HAP-1 (cell line): ENCODE data around the gene ARG2.
"Not testable (repeated sequence)": the region's sequence is repeated elsewhere in the genome, so short reads cannot be mapped to it uniquely, and the experiment has no call there.

Source experiments
- DNase-seq, 2 experiments: peaks; one replicate each; pipeline ENCODE4 v3.0.0-alpha.2; 2016 to 2020; ENCODE audit warnings: low spot score in 2 of 2
- H3K27me3 ChIP-seq: fragments of 250-450 bp; sonication (Bioruptor Pico); 2 replicates; pipeline ENCODE4 v1.5.1; 2020; ENCODE audit warnings: low read depth, mild to moderate bottlenecking, moderate library complexity
- H3K36me3 ChIP-seq: fragments of 250-450 bp; sonication (Bioruptor Pico); replicated peaks from 2 replicates; pipeline ENCODE4 v1.5.1; 2020; ENCODE audit warnings: mild to moderate bottlenecking
- H3K4me1 ChIP-seq: fragments of 250-450 bp; sonication (Bioruptor Pico); 2 replicates; pipeline ENCODE4 v1.5.1; 2020; ENCODE audit warnings: mild to moderate bottlenecking
- H3K4me3 ChIP-seq: fragments of 250-450 bp; sonication (Bioruptor Pico); 2 replicates; pipeline ENCODE4 v1.5.1; 2020; ENCODE audit warnings: mild to moderate bottlenecking, moderate library complexity
- H3K9me3 ChIP-seq: fragments of 250-450 bp; sonication (Bioruptor Pico); 2 replicates; pipeline ENCODE4 v1.5.1; 2020; ENCODE audit warnings: mild to moderate bottlenecking, moderate library complexity
- in situ Hi-C: fragments of 300-500 bp; cut with MboI; formaldehyde crosslinking; loops from 3 replicates; pipeline ENCODE4 v1.14.3; 2020; ENCODE audit warnings: low sequenced_read_pairs, inconsistent platforms, mixed read lengths

Gene ARG2

GRCh38 chr14:67577909-67578749 is 41.6 kb upstream of the ARG2 start:
- in situ Hi-C loops = loop anchor here (10.0 kb wide), 1 partner anchor 153 kb away; no protein-coding TSS in a partner anchor
- Histone ChIP-seq H3K36me3 (no peaks in the 10 kb centered on the region; the same call in 1 of the 2 replicates), H3K4me1 (no peaks in the 10 kb centered on the region), H3K27me3 (no peaks in the 10 kb centered on the region), H3K4me3 (no peak overlapping the region), H3K9me3 (no peaks in the 10 kb centered on the region)
- no peak for DNase-seq

DNA sequence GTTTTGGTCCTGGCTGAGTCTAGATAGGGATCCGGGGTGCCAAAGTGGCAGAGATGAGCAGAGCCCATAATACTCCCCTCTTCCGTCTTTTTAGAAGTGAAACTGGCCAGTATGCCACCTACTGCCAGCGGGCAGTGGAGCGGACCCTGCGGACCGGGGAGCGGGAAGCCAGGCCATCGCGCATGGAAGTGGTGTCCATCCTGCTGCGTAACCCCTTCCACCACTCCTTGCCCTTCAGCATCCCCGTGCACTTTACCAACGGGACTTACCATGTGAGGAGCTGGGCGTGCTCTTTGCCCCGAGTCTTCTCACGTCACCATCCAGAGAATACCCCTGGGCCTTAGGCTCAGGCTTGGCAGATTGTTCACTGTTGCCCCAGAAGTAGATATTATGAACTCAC is 40.7 kb upstream of the ARG2 start:
- no peaks in the 10 kb centered on the region for H3K9me3 ChIP-seq
- H3K36me3 ChIP-seq = no peaks in the 10 kb centered on the region; the same call in 1 of the 2 replicates
- no peaks in the 10 kb centered on the region for H3K27me3 ChIP-seq
- DNase-seq = no peak
- no peak overlapping the region for H3K4me3 ChIP-seq
- in situ Hi-C loops = loop anchor here (10.0 kb wide), 1 partner anchor 154 kb away; no protein-coding TSS in a partner anchor
- no peaks in the 10 kb centered on the region for H3K4me1 ChIP-seq

DNA sequence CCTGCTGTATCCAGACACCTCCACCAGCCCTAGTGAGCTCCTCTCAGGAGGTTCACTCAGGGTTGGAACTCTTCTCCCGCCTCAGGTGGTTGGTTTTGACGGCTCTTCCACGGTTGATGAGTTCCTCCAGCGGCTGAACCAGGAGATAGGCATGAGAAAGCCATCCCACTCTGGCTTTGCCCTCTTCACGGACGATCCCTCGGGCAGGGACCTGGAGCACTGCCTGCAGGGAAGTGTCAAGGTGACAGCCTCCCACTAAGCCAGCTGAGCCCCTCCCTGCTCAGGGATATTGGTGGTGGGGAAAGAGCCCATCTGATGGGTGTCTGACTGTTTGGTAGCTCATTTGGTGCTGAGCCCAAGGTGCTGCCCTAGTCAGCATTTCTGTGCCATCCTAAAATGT is 40.1 kb upstream of the ARG2 start:
- H3K9me3 ChIP-seq = no peaks in the 10 kb centered on the region
- no peak overlapping the region for H3K4me3 ChIP-seq
- DNase-seq = no peak
- no peaks in the 10 kb centered on the region for H3K4me1 ChIP-seq
- in situ Hi-C loops = loop anchor here (5.0 to 10.0 kb wide), 2 partner anchors 123 to 155 kb away; partner anchors contain the start of gene RDH12
- peaks cover 4% of the 10 kb centered on the region; the same call in 1 of the 2 replicates for H3K36me3 ChIP-seq
- no peaks in the 10 kb centered on the region for H3K27me3 ChIP-seq

DNA sequence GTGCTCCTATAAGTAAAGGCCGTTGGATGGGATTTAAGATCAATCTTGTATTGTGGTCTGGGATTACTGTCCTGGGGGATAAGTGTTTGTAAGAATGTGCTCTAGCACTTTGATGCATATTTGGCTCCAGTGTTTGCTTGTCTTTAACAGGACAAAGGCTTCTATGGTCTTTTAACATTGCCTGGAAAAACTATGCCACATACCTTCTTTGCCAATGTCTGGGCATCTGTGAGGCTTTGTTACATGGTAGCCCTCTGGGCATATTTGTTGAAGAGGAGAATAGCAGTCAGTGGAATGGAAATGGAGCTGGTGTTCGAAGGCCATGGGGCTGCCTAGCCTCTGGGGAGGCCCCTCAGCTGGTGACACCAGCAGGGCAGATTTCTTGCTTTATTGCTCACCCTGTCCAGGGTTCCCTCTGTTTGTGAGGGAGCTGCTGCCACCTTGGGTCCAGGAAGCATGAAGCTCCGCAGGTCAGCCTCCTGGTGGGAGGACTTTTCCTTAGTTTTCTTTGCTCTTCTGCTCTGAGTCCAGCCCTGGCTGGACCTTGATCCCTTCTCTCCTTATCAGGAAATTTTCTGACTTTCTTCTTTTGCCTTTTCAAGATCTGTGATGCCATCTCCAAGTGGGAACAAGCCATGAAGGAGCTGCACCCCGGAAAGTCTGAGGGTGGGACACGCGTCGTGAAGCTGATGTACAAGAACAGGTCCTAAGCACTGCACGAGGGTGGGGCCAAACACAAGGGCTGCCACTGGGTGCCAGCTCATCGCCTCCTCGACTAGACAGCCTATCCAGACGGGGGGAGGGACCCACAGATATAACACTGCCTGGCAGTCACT is 39.2 kb upstream of the ARG2 start:
- DNase-seq = peak; percentile 18 to 24
- H3K27me3 ChIP-seq = no peaks in the 10 kb centered on the region
- H3K4me3 ChIP-seq = no peak overlapping the region
- in situ Hi-C loops = loop anchor here (5.0 kb wide), 1 partner anchor 122 kb away; the partner anchor contains the start of gene RDH12
- no peaks in the 10 kb centered on the region for H3K4me1 ChIP-seq
- no peaks in the 10 kb centered on the region for H3K9me3 ChIP-seq
- H3K36me3 ChIP-seq = peaks cover 4% of the 10 kb centered on the region; the same call in 1 of the 2 replicates

DNA sequence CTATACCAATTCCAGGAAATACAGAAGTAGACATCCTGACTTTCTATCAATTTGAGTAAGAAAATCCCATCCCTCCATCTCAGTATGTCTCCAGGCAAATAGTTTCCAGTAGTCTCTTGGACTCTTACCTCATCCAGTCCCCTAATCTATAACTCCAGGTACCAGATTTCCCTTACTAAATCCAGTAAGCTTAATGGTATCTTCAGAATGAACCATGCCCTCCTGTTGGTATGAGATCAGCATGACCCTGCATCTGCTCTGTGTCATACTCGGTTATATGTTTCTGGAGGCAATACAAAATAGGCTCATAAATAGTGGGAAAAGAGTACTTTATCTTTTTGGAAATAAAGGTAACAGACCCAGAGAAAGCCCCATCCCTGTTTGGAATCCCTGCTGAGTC is 38.1 kb upstream of the ARG2 start:
- no peak for DNase-seq
- Histone ChIP-seq H3K27me3 (no peaks in the 10 kb centered on the region), H3K9me3 (no peaks in the 10 kb centered on the region), H3K4me1 (no peaks in the 10 kb centered on the region), H3K36me3 (peaks cover 9% of the 10 kb centered on the region), H3K4me3 (no peak overlapping the region)
- in situ Hi-C loops = loop anchor here (5.0 kb wide), 1 partner anchor 121 kb away; the partner anchor contains the start of gene RDH12

DNA sequence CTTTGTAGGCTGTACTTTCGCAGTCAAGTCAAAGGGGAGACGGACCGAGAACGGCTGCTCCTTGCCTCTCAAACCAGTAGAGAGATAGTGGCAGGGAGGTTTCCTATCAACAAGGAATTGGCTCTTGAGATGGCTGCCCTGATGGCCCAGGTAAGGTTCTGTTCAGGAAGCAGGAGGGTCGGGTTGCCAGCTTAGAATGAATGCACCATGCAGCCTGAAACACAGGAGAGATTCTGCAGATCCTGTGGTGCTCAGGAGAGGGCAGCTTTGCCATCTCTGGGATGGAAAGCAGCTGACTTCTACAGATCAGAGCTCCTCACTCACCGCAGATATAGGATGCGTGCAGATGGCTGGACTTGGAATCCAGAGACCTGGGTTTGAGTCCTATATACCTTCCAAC is 37.7 kb upstream of the ARG2 start:
- in situ Hi-C loops = loop anchor here (5.0 kb wide), 1 partner anchor 120 kb away; the partner anchor contains the start of gene RDH12

DNA sequence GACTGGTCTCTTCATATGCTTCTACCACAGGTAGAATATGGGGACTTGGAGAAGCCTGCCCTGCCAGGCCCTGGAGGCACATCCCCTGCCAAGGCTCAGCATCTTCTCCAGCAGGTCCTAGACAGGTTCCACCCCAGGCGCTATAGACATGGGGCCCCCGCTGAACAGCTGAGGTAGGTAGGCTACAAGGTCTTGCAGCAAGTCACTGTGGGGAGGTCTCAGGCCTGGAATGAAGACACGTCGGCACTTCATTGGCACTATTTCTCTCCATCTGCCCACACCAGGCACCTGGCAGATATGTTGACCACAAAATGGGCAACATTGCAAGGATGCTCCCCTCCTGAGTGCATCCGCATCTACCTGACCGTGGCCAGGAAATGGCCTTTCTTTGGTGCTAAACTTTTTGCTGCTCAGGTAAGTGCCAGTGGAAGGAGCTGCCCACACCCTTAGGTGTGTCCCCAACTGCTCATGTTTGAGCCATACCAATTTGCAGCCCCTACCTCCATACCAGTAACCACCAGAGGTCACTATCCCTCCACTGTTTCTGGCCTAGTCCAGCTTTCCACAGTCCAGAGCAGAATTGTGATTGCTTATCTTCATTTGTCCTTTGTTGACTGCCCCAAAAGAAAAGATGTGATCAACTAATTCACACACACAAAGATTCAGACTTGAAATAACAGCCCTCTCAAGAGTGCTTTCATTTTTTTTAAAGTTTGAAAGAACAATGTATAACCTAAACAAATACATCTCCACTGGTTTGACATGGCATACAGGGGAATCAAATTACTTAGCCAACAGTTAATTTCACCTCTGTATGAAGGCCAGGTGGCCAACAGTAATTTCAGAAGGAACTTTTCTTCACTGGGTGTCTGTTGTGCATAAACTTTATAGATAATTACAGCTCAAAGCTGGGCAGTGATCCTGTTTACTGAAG is 35.7 kb upstream of the ARG2 start:
- DNase-seq = peak; percentile 32 to 62
- in situ Hi-C loops = loop anchor here (5.0 kb wide), 1 partner anchor 118 kb away; the partner anchor contains the start of gene RDH12
- Histone ChIP-seq H3K36me3 (peaks cover 28% of the 10 kb centered on the region), H3K4me3 (no peak overlapping the region), H3K4me1 (no peaks in the 10 kb centered on the region), H3K27me3 (no peaks in the 10 kb centered on the region), H3K9me3 (no peaks in the 10 kb centered on the region)

More for the DNA sequence above, 37.7 kb upstream of the ARG2 start:
- Histone ChIP-seq H3K4me1 (no peaks in the 10 kb centered on the region), H3K27me3 (no peaks in the 10 kb centered on the region), H3K4me3 (no peak overlapping the region), H3K36me3 (peaks cover 12% of the 10 kb centered on the region), H3K9me3 (no peaks in the 10 kb centered on the region)
- no peak for DNase-seq

DNA sequence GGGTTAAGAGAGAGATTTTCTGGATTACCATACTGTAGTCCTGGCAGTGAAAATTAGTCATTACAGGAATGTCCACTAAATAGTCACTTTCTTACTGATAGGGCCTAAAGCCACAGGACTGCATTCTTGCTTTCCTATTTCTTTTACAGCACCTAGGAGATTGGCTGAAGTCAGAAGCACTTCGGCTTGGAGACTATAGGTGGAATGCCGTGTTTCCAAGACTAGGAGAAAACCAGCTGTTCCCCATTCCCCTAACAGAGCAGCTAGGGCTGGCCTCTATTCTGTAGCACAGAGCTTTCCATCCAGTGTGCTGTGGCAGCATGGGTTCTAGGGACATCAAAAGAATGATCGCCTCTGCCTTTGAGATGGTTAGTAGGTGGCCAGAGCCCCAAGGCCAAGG is 34.7 kb upstream of the ARG2 start:
- in situ Hi-C loops = loop anchor here (5.0 kb wide), 1 partner anchor 117 kb away; the partner anchor contains the start of gene RDH12
- H3K4me1 ChIP-seq = no peaks in the 10 kb centered on the region
- H3K36me3 ChIP-seq = peaks cover 35% of the 10 kb centered on the region

GRCh38 chr14:67586369-67586768 is 33.4 kb upstream of the ARG2 start:
- in situ Hi-C loops = no loop called here
- DNase-seq = no peak
- peaks cover 43% of the 10 kb centered on the region for H3K36me3 ChIP-seq

More for the DNA sequence above, 34.7 kb upstream of the ARG2 start:
- H3K9me3 ChIP-seq = no peaks in the 10 kb centered on the region
- H3K27me3 ChIP-seq = no peaks in the 10 kb centered on the region
- H3K4me3 ChIP-seq = no peak overlapping the region
- no peak for DNase-seq

GRCh38 chr14:67589204-67589770 is 30.4 kb upstream of the ARG2 start:
- no peak for DNase-seq
- in situ Hi-C loops = no loop called here
- no peak overlapping the region for H3K4me3 ChIP-seq
- no peaks in the 10 kb centered on the region for H3K9me3 ChIP-seq
- peaks cover 56% of the 10 kb centered on the region for H3K36me3 ChIP-seq
- H3K27me3 ChIP-seq = no peaks in the 10 kb centered on the region
- H3K4me1 ChIP-seq = no peaks in the 10 kb centered on the region

More at GRCh38 chr14:67586369-67586768, 33.4 kb upstream of the ARG2 start:
- H3K4me3 ChIP-seq = no peak overlapping the region
- no peaks in the 10 kb centered on the region for H3K27me3 ChIP-seq
- H3K9me3 ChIP-seq = no peaks in the 10 kb centered on the region
- no peaks in the 10 kb centered on the region for H3K4me1 ChIP-seq

DNA sequence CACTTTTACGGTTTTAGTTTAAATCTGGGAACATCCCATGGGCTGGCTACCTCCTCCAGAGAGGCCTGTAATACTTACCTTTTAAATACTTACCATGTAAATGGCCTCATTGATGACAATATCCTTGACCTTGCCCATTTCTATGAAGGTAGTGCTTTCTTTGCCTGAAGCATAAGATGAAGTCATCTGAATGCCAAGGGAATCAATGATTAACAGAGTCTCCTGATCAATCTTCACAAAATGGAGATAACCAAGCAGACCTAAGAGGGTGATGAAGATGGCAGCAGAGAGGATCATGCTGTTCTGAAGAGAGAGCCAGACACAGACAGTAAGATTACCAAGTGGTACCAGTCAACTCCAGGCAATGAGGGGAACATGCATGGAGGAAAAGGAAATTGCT is 26.1 kb upstream of the ARG2 start:
- H3K4me3 ChIP-seq, H3K4me1 ChIP-seq, H3K27me3 ChIP-seq, in situ Hi-C loops, DNase-seq, H3K9me3 ChIP-seq: not testable (repeated sequence)
- H3K36me3 ChIP-seq = peaks cover 32% of the 10 kb centered on the region

GRCh38 chr14:67595392-67595791 is 24.3 kb upstream of the ARG2 start:
- Histone ChIP-seq H3K4me3 (no peak overlapping the region), H3K4me1 (peaks cover 1% of the 10 kb centered on the region), H3K9me3 (no peaks in the 10 kb centered on the region), H3K36me3 (peaks cover 21% of the 10 kb centered on the region), H3K27me3 (no peaks in the 10 kb centered on the region)
- DNase-seq = no peak
- in situ Hi-C loops = no loop called here
